Superior temporal gyrus (tissue), 1 donor: Measurements from ENCODE around the gene HS3ST2.
"Not testable (repeated sequence)": the region's sequence is repeated elsewhere in the genome, so short reads cannot be mapped to it uniquely, and the experiment has no call there.

Source experiments
- DNase-seq: peaks from one replicate; pipeline ENCODE4 v3.0.0-alpha.2; 2016; ENCODE audit errors: extremely low spot score

The HS3ST2 gene

GRCh38 chr16:22932032-22932771, 118.2 kb downstream of the HS3ST2 start:
- no peak for DNase-seq

- DNase-seq = no peak
Observed at GRCh38 chr16:22933173-22933572, 119.2 kb downstream of the HS3ST2 start.

- DNase-seq = no peak
Observed at GRCh38 chr16:22934786-22935185, 120.8 kb downstream of the HS3ST2 start.

- no peak for DNase-seq
Observed at GRCh38 chr16:22937169-22937568, 123.2 kb downstream of the HS3ST2 start.

- no peak for DNase-seq
Observed at GRCh38 chr16:22938647-22939046, 124.7 kb downstream of the HS3ST2 start.

- DNase-seq = not testable (repeated sequence)
Observed at GRCh38 chr16:22939744-22940363, 125.9 kb downstream of the HS3ST2 start.

GRCh38 chr16:22941970-22942501, 128.1 kb downstream of the HS3ST2 start:
- DNase-seq = no peak

GRCh38 chr16:22942811-22943210, 128.8 kb downstream of the HS3ST2 start:
- no peak for DNase-seq

GRCh38 chr16:22945361-22945760, 131.4 kb downstream of the HS3ST2 start:
- peak; percentile 67 for DNase-seq

GRCh38 chr16:22946433-22946832, 132.5 kb downstream of the HS3ST2 start:
- no peak for DNase-seq

- DNase-seq = peak; percentile 34
Observed at GRCh38 chr16:22948058-22948602, 134.2 kb downstream of the HS3ST2 start.

GRCh38 chr16:22948603-22949368, 134.8 kb downstream of the HS3ST2 start:
- peak; percentile 69 for DNase-seq

GRCh38 chr16:22955461-22956070, 141.6 kb downstream of the HS3ST2 start:
- no peak for DNase-seq

- DNase-seq = no peak
Observed at GRCh38 chr16:22961206-22961605, 147.2 kb downstream of the HS3ST2 start.

GRCh38 chr16:22962905-22963304, 148.9 kb downstream of the HS3ST2 start:
- no peak for DNase-seq
